ENCODE data around the gene ADAT1.

ADAT1 gene

DNA sequence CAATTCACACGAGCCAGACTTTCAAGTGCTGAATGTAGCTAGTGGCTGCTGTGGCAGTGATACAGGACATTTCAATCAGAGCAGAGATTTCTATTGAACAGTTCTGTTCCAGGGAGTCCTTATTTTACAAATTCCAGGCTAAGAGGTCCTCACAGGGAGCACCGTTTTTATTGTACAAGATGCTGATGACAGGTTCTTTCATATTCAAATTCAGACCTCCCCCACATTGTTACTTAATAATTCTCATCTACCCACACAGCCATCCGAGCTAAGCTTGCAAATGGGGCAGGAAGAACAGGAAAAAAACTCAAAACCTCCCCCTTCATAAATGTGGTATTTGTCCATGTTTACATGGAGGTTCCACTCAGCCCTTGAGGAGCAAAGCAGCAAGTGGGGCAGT is 47.1 kb downstream of the ADAT1 start:
- DNase-seq = no peak

DNA sequence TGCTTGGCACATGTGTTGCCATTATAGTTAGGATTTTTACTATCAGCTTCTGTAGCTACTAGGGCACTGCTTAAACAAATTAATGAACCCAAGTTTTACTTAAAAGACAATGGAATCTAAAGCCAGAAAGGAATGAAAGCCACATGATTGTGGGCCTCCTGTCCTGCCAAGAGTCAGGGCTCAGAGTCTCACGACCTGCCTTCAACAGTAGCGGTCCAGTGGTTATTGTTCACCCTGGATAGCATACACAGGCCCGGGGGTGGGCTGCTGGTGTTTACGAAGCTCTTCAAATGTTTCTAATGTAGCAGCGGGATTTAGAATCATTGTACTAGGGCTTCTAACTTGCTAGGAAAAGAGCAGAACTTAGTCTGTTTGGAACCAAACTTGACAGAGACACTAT is 49.1 kb downstream of the ADAT1 start:
- no peak for DNase-seq

DNA sequence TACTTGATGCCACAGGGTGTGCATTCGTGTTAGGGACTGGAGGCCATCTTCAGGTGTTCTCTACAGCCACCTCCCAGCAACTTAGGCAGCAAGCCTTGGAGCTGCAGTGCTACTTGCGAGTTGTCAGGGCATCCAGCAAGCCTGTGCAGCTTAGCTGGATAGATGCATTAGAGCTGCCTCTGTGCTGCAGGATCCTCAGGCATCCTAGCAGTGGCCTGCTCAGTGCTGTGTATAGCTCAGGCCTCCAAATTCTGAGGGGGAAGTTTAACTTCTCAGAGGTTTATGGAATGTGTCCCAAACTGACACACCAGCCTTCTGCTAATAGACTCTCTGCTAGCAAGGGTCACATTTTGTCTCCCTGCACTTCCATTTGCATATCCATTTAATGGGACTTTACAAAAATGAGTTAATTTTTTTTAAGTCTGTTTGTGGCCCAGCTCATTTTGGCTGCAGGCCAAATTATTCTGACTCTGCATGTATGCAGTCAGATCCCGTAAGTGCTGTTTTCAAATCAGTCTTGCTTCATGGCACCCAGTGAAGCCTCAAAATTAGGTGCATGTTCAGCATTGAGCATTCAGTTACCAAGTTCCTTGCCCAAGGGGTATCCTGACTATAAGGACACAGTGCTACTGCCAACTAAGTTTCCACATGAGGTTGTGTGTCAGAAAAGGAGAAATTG is 50.1 kb downstream of the ADAT1 start:
- DNase-seq = no peak

DNA sequence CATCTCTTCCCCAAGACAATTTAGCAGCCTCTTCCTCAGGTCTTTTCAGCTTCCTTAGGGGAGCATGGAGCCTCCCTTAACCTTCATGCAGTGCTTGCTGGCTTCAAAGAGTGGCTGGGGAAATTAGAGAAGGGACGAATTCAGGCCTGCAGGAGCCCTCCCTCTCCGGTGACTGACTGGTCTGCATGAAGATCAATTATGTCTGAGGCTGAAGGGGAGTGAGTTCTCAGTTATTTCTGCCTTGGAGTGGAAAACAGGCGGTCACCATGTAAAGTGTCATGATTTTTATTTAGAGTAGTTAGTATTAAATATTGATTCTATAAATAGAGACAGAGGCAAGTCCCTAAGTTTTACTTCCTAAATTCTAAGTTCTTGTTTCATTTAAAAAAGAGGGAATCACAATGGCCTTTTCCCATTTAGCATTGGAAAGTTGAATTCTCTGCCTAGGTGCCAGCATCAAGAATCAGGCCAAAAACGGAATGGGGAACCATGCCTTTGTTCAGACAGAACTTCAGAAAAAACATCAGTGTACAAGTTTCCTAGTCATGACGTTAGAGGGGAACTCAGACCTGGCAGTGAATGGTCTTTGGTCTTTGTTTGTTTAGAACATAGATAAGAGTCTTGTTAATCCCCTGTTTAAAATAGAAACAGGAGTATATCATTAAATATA is 52.5 kb downstream of the ADAT1 start:
- DNase-seq = no peak

DNA sequence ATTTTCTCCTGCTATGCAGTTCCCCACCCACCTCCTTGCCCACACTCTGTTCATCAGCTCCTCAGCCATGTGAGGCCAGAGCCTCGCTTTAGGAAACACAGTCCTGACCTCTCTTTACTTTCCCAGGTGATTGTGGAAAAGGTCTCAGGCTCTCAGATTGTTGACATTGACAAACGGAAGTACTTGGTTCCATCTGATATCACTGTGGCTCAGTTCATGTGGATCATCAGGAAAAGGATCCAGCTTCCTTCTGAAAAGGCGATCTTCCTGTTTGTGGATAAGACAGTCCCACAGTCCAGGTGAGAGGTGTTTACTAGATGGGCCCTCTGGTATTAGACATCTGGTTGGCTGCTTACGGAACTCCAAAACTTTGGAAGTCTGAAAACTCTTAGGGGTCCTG is 55.2 kb downstream of the ADAT1 start:
- no peak for DNase-seq

DNA sequence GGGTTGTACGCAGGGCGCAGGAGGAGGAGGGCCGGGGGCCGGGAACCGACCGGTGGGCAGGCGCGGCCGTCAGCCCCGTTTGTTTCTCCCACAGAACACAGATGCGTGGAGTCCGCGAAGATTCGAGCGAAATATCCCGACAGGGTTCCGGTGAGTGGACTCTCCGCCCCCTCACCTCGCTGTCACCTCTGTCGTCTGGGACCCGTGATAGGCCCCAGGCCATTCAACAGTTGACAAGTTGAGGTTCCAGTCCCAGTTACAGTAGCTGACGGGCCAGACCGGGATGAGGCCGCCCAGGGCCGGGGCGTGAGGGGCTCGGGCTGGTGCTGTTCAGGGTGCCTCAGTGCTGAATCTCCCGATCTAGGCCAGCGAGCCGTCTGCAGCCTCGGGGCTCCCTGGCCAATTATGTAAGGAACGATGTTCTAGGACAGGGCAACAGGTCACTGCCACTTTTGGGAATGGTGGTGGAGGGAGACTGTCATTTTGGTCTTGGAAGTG is 56.3 kb downstream of the ADAT1 start:
- DNase-seq = no peak

DNA sequence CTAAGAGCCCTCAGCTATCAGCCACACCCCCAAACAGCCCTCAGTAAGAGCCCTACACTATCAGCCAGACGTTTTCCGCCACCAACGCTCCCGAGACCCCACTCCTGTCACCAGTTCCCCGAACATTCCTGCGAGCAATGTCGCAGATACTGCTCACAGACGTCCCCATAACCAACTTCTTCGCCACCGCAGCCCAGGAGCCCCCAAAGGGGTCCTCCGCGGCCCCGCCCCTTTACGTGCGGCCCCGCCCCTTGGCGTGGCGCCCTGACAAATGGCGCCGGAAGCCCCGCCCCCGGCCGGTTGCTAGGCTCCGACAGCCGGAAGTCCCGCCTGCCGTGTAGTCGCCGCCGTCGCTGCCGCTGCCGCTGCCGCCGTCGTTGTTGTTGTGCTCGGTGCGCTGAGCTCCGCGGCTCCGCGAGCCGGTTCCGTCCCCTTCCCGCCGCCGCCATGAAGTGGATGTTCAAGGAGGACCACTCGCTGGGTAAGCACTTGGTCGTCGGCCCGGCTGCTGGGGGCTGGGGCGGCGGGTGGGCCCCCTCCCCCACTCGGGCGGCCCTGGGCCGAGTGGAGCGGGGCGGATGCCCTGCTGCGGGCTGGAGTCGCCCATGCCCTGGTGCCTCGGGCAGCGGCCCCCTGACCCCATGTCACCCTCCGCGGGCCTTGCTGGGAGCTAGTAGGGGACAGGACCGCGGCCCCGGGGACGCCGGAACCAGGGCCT is 56.9 kb downstream of the ADAT1 start, which contains the start of gene GABARAPL2:
TSS of gene GABARAPL2 (plus strand) at position 340 of the 718 bp plus-strand sequence. CDS start at position 448, 108 bp downstream.
- peak; percentile 75 for DNase-seq

DNA sequence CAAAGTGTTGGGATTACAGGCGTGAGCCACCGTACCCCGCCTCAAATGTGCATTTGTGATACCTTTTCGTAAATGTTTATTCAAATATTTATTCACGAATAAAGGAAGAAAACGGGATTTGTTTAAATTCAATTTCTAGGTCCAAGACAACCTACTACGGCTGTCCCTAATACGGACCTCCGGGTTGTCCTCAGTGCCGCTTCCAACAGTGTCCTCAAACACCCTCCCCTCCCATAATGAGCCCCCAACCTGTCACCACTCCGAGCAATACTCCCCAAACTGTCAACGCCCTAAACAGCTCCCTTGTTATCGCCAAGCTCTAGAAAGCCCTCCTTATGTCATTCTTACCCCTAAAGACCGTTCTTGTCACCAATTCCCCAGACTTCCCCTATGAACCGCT is 57.4 kb downstream of the ADAT1 start:
- DNase-seq = no peak

DNA sequence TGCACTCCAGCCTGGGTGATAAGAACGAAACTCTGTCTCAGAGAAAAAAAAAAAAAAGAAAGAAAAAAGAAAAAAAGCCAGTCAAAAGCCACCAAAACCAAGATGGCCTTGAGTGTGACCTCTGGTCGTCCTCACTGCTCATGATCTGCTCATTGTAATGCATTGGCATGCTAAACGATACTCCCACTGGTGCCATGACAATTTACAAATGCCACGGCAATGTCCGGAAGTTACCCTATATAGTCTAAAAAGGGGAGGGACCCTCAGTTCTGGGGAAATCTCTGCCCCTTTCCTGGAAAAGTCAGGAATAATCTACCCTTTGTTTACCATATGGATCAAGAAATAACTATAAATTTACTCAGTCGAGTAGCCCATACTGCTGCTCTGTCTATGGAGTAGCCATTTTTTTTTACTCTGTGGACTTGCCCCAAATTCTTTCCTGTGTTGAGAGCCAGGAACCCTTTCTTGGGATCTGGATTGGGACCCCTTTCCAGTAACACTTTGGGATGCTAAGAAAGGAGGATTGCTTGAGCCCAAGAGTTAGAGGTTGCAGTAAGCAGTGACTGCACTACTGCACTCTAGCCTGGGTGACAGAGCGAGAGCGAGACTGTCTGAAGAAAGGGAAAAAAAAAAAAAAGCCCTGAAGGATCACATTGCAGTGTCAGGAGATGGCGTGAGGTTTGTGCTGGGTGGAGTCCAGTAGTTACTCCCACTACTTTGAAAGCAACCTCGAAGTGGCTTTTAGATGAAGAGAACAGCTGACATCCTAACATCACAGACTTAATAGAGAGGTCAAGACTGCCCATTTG is 63.3 kb downstream of the ADAT1 start:
- DNase-seq = no peak

DNA sequence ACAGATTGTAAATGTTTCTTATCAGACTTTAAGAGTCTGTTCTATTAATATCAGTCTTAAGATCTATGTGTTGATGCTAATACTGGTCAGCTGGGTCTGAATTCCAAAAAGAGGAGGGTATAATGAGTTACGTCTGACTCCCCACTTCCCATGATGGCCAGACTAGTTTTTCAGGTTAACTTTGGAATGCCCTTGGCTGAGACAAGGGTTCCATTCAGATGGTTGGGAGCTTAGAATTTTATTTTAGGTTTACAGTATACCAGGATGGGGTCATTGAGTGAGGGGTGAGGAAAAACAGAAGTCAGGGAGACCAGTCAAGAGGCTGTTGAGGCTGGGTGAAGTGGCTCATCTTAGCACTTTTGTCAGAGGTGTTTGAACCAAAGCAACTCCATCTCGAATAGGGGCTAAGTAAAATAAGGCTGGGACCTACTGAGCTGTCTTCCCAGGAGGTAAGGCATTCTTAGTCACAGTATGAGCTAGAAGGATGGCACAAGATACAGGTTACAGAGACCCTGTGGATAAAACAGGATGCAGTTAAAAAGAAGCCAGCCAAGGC is 64.2 kb downstream of the ADAT1 start:
- DNase-seq = no peak

DNA sequence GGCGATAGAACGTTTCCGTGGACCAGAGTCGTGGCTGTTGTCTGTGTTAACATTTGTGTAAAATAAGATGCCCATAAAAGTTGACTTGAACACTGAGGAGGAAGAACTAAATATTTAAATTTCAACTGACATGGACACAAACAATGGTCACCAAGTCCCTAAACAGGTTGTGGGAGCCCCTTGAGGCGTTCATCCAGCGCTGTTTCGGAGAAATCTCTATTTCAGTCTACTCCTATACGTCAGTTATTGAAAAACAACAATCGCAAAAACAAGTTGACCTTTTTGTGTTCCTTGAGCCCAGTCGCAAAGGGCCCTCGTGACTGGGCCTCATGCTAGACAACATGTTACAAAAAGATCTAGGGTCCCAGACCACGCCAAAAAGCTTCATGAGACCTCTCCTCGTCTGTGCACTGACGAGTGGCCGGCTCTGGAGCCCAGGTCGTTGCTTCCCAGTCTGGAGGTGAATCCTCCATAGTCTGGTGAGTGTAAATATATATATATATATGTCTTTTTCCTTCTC is 66.6 kb downstream of the ADAT1 start:
- no peak for DNase-seq

DNA sequence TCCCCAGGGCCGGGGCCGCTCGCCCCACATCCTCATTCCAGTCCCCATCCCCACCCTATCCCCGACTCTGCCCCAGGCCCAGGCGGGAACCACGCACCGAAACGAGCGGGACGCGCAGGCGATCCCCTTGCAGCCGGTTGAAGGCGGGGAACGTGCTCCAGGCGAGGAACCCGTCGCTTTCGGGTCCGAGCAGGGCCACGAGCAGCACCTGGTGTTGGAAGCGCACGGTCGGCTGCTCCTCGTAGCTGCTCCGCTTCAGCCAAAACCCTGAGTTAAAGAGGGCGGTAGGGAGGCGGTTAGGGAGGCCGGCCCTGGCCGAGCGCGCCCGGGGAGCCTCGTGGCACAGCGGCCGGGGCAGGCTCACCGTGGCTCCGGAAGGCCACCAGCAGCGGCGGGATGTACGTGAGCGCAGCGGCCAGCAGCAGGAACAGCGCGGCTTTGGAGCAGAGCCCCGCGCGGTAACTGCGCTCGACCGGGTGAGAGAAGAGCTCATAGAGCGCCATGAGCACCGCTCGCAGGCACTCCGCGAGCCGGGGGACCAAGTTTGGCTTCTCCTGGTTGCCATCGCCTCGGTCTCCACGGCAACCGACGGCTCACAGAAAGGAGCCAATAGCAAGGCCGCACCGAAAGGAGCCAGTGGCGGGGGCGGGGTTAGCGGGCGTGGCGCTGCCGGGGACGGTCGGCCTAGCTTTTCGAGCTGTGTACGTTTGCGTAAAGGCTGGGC is 67.2 kb downstream of the ADAT1 start, which contains the start of gene TMEM231:
TSS of gene TMEM231 (minus strand) at position 546 of the 724 bp plus-strand sequence. CDS start at position 503, 43 bp downstream.
- peak; percentile 79 for DNase-seq

DNA sequence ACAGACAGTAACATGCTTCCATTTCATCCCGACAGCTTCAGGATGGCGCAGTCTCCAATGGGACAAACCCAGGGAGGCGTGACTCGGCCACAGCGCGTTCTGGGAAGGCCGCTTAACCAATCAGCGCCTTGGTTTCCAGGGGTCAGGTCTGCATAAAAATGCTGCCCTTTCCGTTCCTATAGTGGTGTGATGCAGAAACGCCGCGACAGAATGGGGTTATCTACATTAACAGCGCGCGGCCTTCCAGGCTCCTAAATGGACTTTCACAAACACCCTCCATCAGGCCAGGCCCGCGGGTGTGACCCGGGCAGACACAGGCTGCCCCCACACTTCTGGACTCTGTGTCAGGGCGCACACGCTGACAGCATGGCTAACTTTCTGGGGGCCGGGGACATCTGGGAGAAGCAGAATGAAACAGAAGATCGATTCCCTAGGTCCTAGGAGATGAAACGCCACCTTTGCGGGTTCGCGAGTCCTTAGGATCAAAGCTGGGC is 67.8 kb downstream of the ADAT1 start:
- peak; percentile 66 for DNase-seq

DNA sequence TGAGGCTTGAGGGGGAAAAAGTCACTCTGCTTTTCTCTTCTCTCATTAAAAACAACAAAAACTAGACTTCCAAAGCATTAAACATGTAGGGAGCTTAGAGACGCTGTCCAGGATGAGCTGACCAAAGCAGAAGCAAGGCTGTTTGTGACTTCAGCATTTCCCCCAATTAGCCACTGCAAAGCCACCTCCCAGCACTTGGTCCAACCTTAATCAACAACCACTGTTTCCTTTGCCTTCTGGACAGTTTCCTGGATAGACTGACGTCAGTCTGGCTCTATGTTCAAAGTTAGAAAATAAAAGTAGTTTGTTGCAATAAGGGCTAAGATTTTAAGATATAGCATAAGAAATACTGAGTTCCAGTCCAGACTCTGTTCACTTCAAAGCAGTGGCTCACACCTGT is 70.1 kb downstream of the ADAT1 start:
- no peak for DNase-seq

DNA sequence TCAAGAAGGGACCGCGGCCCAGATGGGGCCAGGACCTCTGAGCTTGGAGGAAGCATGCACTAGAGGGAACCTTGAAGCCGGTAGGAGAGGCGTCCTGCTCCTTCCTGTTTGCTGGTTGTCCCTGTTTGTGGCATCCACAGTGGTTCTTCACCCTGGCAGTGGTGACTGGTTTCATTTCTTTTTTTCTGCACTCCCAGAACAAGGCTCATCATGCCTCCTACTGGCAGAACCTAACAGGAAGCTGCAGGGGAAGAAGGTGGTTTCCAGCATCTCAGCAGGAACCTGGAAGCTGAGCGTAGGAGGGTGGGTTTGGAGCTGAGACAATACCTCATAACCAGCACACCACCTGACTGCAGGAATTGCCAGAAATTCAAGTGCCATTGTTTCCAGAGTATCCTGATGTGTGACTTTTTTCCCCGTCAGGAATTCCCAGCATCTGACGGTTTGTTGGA is 72.8 kb downstream of the ADAT1 start:
- no peak for DNase-seq
